ENCODE data around the gene JARID2. TPM values are rescaled to one million over a fixed set of nuclear protein-coding genes. Genes with fewer than 3 reads are reported as not detected.

The JARID2 gene
- total and polyA plus RNA-seq, 4 donors: 1.4 to 12.3 (median 3.4) TPM

GRCh38 chr6:15254070-15254975, 8.5 kb downstream of the JARID2 start:
- Histone ChIP-seq H3K9ac (ENCODE audit: low read depth in 1 of 2, low read length in 2 of 2) (no peak overlapping the region), H3K36me3 (ENCODE audit: control insufficient read depth in 4 of 4, insufficient read depth in 3 of 4, low read depth in 1 of 4, low read length in 3 of 4) (no peaks in the 10 kb centered on the region), H3K27me3 (ENCODE audit: control insufficient read depth in 4 of 4, insufficient read depth in 4 of 4, low read length in 3 of 4) (no peaks in the 10 kb centered on the region), H3K4me1 (ENCODE audit: control insufficient read depth in 4 of 4, insufficient read depth in 4 of 4, low read length in 3 of 4) (peaks cover 4 to 24% (median 14%) of the 10 kb centered on the region in 4 donors), H3K9me3 (ENCODE audit: control insufficient read depth in 4 of 4, low read length in 3 of 4) (no peaks in the 10 kb centered on the region), H3K27ac (ENCODE audit: low read depth in 1 of 2, low read length in 2 of 2) (no peak overlapping the region), H3K4me3 (ENCODE audit: low read depth in 1 of 3, low read length in 3 of 3) (no peak overlapping the region)
- no peak for DNase-seq (ENCODE audit: low spot score)
- 83% methylated on average over 14 of the region's 14 CpGs for WGBS
- TF ChIP-seq CTCF (IDR thresholded peaks at IDR 0.05; ENCODE audit: low read depth, low read length, missing input control) (peak; percentile 19), YY1 (IDR thresholded peaks at IDR 0.05) (no peak), REST (IDR thresholded peaks at IDR 0.05) (no peak), RAD21 (IDR thresholded peaks at IDR 0.05) (peak; percentile 62 to 73)

GRCh38 chr6:15255481-15255880, 9.6 kb downstream of the JARID2 start:
- no peaks in the 10 kb centered on the region for H3K27me3 ChIP-seq (ENCODE audit: control insufficient read depth in 4 of 4, insufficient read depth in 4 of 4, low read length in 3 of 4)
- H3K9me3 ChIP-seq (ENCODE audit: control insufficient read depth in 4 of 4, low read length in 3 of 4): no peaks in the 10 kb centered on the region
- 83% methylated on average over 1 of the region's 1 CpG for WGBS
- H3K4me1 ChIP-seq (ENCODE audit: control insufficient read depth in 4 of 4, insufficient read depth in 4 of 4, low read length in 3 of 4): peaks cover 4 to 23% (median 14%) of the 10 kb centered on the region in 4 donors
- H3K36me3 ChIP-seq (ENCODE audit: control insufficient read depth in 4 of 4, insufficient read depth in 3 of 4, low read depth in 1 of 4, low read length in 3 of 4): no peaks in the 10 kb centered on the region
- no peak overlapping the region for H3K4me3 ChIP-seq (ENCODE audit: low read depth in 1 of 3, low read length in 3 of 3)
- H3K9ac ChIP-seq (ENCODE audit: low read depth in 1 of 2, low read length in 2 of 2): no peak overlapping the region
- no peak for DNase-seq (ENCODE audit: low spot score)
- H3K27ac ChIP-seq (ENCODE audit: low read depth in 1 of 2, low read length in 2 of 2): peak overlapping the region in 1 of 2 donors; percentile 46
- TF ChIP-seq GABPA (IDR thresholded peaks at IDR 0.05 in 1 of 2, conservative IDR thresholded peaks at IDR 0.05 in 1 of 2) (no peak), JUND (IDR thresholded peaks at IDR 0.05) (no peak), NR2F2 (IDR thresholded peaks at IDR 0.05) (no peak), CTCF (IDR thresholded peaks at IDR 0.05; ENCODE audit: low read depth, low read length, missing input control) (no peak), TAF1 (conservative IDR thresholded peaks at IDR 0.05) (no peak), SP1 (IDR thresholded peaks at IDR 0.05) (no peak), HNF4A (conservative IDR thresholded peaks at IDR 0.05) (no peak), ZBTB33 (IDR thresholded peaks at IDR 0.05) (no peak), REST (IDR thresholded peaks at IDR 0.05) (no peak), MAX (IDR thresholded peaks at IDR 0.05) (no peak), ATF3 (IDR thresholded peaks at IDR 0.05) (no peak), YY1 (IDR thresholded peaks at IDR 0.05) (no peak), RAD21 (IDR thresholded peaks at IDR 0.05) (no peak), HNF4G (IDR thresholded peaks at IDR 0.05) (no peak), EGR1 (IDR thresholded peaks at IDR 0.05; ENCODE audit: low read depth in 2 of 2) (no peak), FOXA1 (IDR thresholded peaks at IDR 0.05) (no peak)

All from liver (tissue), 9 donors.